ENCODE data around the gene SLC38A3.
"Not testable (repeated sequence)": the region's sequence is repeated elsewhere in the genome, so short reads cannot be mapped to it uniquely, and the experiment has no call there.

SLC38A3 gene

GRCh38 chr3:50210510-50211367 is 5.7 kb downstream of the SLC38A3 start:
- DNase-seq (ENCODE audit: low spot score) = no peak

DNA sequence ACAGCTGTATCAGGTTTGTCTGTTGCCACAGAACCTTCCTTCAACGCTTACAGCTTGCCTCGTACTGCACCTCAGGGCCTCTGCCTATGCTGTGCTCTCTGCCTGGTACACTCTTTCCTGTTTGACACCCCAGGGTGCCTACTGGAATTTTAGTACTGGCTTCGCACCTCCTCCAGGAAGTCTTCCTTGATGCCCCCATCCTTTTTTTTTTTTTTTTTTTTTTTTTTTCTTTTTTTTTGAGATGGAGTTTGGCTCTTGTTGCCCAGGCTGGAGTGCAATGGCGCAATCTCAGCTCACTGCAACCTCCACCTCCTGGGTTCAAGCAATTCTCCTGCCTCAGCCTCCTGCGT is 6.3 kb downstream of the SLC38A3 start:
- DNase-seq (ENCODE audit: low spot score) = not testable (repeated sequence)

GRCh38 chr3:50211930-50212329 is 6.9 kb downstream of the SLC38A3 start:
- DNase-seq (ENCODE audit: low spot score) = no peak

DNA sequence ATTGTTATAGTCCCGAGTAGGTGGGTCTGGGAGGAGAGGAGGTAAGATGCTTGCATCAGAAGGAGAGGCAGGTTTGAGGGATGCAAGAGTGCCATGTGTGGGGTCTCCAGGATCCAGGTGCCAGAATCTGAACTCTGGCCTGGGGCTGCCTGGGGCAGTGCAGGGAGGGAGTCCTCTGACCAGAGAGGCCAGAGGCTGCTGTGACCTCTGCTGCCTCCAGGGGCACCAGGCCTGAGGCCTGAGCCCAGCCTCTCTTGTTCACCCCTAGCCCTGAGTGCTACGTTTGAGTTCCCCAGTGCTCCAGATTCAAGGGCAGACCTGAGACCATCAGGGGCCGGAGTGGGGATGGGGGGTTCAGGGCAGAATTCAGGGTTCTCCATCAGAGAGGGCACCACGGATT is 7.4 kb downstream of the SLC38A3 start:
- no peak for DNase-seq (ENCODE audit: low spot score)

- no peak for DNase-seq (ENCODE audit: low spot score)
Observed at GRCh38 chr3:50212971-50213370, 7.9 kb downstream of the SLC38A3 start.

GRCh38 chr3:50213373-50213772 is 8.3 kb downstream of the SLC38A3 start:
- no peak for DNase-seq (ENCODE audit: low spot score)

GRCh38 chr3:50214824-50215223 is 9.8 kb downstream of the SLC38A3 start:
- no peak for DNase-seq (ENCODE audit: low spot score)

DNA sequence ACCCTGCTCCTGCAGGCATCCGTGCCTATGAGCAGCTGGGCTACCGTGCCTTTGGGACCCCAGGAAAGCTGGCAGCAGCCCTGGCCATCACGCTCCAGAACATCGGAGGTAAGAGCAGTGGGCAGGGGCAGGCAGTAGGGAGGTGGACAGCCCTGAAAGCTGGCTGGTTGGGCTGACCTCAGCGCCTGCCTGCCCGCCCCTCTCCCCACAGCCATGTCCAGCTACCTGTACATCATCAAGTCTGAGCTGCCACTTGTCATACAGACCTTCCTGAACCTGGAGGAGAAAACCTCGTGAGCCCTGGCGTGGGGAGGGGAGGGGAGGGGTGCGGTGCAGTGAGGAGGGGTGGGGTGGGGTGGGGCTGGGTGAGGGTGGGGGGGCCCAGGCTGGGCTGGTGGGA is 10.5 kb downstream of the SLC38A3 start:
- no peak for DNase-seq (ENCODE audit: low spot score)

DNA sequence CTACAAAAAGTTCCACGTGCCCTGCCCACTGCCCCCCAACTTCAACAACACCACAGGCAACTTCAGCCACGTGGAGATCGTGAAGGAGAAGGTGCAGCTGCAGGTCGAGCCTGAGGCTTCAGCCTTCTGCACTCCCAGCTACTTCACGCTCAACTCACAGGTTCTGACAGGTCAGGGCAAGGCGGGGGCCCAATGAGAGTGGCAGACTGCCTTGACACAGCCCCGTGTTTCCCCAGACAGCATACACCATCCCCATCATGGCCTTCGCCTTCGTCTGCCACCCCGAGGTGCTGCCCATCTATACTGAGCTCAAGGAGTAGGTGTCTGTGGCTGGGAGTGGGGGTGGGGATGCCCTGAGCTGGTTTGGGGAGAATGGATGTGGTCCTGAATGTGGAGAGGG is 12.6 kb downstream of the SLC38A3 start:
- no peak for DNase-seq (ENCODE audit: low spot score)

- no peak for DNase-seq (ENCODE audit: low spot score)
Observed at GRCh38 chr3:50218448-50218847, 13.4 kb downstream of the SLC38A3 start.

DNA sequence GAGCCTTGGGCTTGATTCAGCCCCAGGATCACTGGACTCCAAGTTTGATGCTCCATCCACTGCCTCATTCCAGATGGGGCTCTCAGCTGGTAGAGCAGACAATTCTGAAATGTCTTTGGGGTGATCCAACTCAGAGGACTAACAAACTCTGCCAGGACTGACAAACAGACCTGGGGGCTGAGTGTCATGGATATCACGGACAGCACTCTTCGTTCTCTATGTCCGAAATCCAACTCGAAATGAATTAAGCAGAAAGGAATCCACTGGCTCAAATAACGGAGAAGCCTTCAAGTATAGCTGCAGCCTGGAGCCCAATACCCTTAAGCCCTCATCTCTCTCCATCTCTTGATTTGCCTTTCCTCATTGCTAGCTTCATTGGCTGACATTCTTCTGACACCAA is 14.2 kb downstream of the SLC38A3 start:
- no peak for DNase-seq (ENCODE audit: low spot score)

GRCh38 chr3:50220109-50220508 is 15.0 kb downstream of the SLC38A3 start:
- DNase-seq (ENCODE audit: low spot score) = no peak

DNA sequence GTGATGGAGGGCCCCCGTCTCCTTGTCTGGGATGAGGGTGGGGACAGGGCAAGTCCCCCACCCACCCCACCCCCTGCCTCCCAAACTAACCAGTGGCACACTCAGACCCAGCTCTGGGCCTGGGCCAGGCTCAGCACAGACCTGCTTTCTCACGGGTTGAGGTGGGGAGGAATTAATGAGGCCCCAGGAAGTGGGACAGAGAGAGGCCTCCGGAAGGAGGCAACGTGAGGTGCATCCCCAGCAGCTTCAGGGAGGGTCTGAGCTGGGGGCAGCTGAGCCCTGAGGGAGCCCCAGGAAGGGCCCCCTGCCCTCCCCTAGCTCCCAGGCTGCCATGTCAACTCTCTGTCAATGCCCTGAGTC is 16.0 kb downstream of the SLC38A3 start:
- no peak for DNase-seq (ENCODE audit: low spot score)

- DNase-seq (ENCODE audit: low spot score) = no peak
Observed at GRCh38 chr3:50221411-50222168, 16.5 kb downstream of the SLC38A3 start.

GRCh38 chr3:50222169-50222528 is 17.1 kb downstream of the SLC38A3 start:
- no peak for DNase-seq (ENCODE audit: low spot score)

GRCh38 chr3:50224639-50225038 is 19.6 kb downstream of the SLC38A3 start:
- no peak for DNase-seq (ENCODE audit: low spot score)

DNA sequence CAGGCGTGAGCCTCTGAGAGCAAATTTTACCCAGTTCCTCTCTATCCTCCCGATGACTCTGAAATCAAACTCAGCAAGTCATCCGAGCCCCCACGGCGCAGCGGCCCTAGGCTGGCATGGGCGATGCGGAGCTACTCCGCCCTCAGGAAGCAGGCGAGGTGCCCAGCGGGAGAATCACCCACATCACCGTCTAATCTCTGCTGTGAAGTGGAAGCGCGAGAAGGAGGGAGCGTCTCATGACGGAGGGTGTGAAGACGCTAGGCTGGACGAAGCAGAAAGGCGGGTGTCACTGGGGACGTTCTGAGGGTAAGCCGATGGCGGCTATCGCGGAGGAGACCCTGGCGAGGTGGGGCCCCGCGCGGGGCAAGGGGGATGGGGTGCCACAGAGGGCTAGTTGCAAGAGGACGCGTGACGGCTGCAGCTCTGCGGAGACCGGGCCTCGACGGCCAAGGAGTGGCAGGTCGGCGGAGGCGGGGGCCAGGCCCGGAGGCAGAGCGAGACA is 21.9 kb downstream of the SLC38A3 start:
- DNase-seq (ENCODE audit: low spot score) = no peak

DNA sequence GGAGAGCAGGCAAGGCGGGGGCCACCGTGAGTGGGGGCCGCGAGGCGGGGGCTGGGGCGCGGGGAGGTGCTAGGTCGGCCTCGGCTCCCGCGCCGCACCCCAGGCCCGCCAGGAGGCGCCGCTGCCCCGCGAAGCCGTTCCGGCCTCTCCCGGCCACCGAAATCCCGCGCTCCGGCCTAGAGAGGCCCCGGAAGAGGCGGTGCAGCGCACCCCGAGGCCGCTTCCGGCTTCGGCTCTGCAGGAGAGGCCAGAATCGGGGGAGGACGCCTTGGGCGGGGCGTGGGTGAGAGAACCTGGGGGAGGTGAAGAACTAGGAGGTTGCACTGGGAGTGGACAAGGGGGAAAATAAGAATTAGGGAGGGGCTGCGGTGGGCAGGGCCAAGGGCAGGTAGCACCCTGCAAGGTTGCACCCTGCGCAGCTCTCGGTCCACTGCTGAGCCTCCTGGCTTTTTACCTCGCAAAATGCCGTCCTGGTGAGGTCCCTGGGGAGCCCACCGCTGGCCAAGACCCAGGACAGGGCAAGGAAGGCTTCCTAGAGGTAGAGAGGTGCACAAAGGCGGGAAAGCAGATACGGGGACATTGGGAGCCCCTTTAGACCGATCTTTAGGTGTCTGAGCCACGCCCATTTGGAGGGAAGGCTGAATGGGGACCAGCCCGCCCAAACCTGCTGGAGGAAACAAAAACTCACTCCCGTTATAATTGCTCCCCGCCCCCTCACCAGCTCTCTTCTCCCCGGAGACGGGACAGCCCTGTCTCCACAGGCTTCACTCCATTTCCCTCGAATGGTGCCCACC is 22.5 kb downstream of the SLC38A3 start:
- peak; percentile 91 for DNase-seq (ENCODE audit: low spot score)

DNA sequence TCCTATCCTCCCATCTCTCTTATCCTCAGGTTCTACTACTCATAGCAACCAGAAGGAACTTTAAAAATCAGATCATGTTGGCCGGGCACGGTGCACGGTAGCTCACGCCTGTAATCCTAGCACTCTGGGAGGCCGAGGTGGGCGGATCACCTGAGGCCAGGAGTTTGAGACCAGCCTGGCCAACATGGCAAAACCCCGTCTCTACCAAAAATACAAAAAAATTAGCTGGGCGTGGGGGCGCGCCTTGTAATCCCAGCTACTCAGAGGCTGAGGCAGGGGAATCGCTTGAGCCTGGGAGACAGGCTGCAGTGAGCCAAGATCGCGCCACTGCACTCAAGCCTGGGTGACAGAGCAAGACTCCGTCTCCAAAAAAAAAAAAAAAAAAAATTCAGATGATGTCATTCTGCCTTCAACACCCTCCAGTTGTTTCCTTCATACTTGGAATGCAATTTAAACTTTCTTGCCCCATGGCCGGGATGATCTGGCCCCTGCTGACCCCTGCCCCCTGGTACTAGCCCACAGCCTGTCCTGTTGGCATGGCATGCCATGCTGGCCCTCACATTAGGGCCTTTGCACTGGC is 23.2 kb downstream of the SLC38A3 start:
- DNase-seq (ENCODE audit: low spot score) = not testable (repeated sequence)

GRCh38 chr3:50229490-50229889 is 24.4 kb downstream of the SLC38A3 start:
- DNase-seq (ENCODE audit: low spot score) = no peak

GRCh38 chr3:50230104-50230793 is 25.2 kb downstream of the SLC38A3 start:
- DNase-seq (ENCODE audit: low spot score) = no peak

DNA sequence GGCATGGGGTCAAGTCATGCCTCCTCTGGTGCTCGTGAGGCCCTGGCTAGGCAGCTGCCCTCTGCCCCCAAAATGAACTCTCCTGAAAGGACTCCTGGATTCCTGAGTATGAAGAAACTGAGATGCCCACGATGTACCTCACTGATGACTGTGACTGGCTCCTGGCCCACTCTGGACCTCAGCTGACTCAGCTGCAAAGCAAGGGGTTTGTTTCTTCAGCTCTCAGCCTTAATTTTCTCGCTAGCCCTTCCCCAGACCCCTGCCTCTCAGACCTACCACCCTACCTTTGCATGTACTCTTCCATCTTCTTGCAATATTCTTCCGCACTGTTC is 25.7 kb downstream of the SLC38A3 start:
- DNase-seq (ENCODE audit: low spot score) = peak; percentile 30

Measured in RKO (cell line).